CD4-positive, CD25-positive, alpha-beta regulatory T cell (primary cell): ENCODE data around the gene CDC14A. TPM values are rescaled to one million over a fixed set of nuclear protein-coding genes. Genes with fewer than 3 reads are reported as not detected.
A peak's percentile ranks its signal among the peaks of the same experiment; 100 is the strongest.

Experiments
- ATAC-seq, 2 donors: fragments of 150-1000 bp; cut with Tn5 transposase; one replicate each; pipeline ENCODE4 v1.10.0; 2021; ENCODE audit warnings: low read depth in 2 of 2, moderate number of reproducible peaks in 2 of 2, moderate library complexity in 1 of 2
- DNase-seq, 3 donors: peaks; one replicate each; pipeline versions ENCODE4 v3.0.0 to v3.0.0-alpha.2; 2012 to 2022; ENCODE audit warnings: mixed read lengths in 1 of 3
- H3K27ac ChIP-seq: one replicate; pipeline ENCODE4 v1.7.0; 2013; ENCODE audit warnings: mild to moderate bottlenecking, low read length; ENCODE audit not compliant: insufficient read depth, poor library complexity, severe bottlenecking
- H3K27me3 ChIP-seq: one replicate; pipeline ENCODE4 v1.7.0; 2013; ENCODE audit warnings: low read length; ENCODE audit not compliant: control insufficient read depth, insufficient read depth
- H3K36me3 ChIP-seq: one replicate; pipeline ENCODE4 v1.7.0; 2013; ENCODE audit warnings: mild to moderate bottlenecking, low read length, moderate library complexity; ENCODE audit not compliant: control insufficient read depth, insufficient read depth
- H3K4me1 ChIP-seq: 2 replicates; pipeline ENCODE4 v1.7.0; 2013; ENCODE audit warnings: mild to moderate bottlenecking, low read length; ENCODE audit not compliant: insufficient read depth, control insufficient read depth, poor library complexity, severe bottlenecking
- H3K4me3 ChIP-seq: one replicate; pipeline ENCODE4 v1.7.0; 2013; ENCODE audit warnings: low read depth, mild to moderate bottlenecking, low read length, moderate library complexity
- H3K9me3 ChIP-seq, 2 experiments: 1 replicate in 1 of 2; 2 replicates in 1 of 2; pipeline ENCODE4 v1.7.0; 2013; ENCODE audit warnings: low read length in 2 of 2, mild to moderate bottlenecking in 1 of 2, moderate library complexity in 1 of 2; ENCODE audit not compliant: control insufficient read depth in 2 of 2
- H3K27ac Mint-ChIP-seq, 3 donors: one replicate each; pipeline ENCODE4 v1.8.0; 2020 to 2022; ENCODE audit warnings: mild to moderate bottlenecking in 3 of 3, mixed read lengths in 3 of 3, moderate library complexity in 2 of 3
- H3K27me3 Mint-ChIP-seq: one replicate; pipeline ENCODE4 v1.8.0; 2022; ENCODE audit warnings: mild to moderate bottlenecking, mixed read lengths
- H3K36me3 Mint-ChIP-seq: one replicate; pipeline ENCODE4 v1.8.0; 2020; ENCODE audit warnings: mixed read lengths
- H3K4me1 Mint-ChIP-seq, 4 donors: one replicate each; pipeline ENCODE4 v1.8.0; 2020 to 2022; ENCODE audit warnings: mixed read lengths in 4 of 4, mild to moderate bottlenecking in 1 of 4
- H3K4me3 Mint-ChIP-seq, 4 donors: one replicate each; pipeline ENCODE4 v1.8.0; 2020 to 2022; ENCODE audit warnings: mild to moderate bottlenecking in 4 of 4, mixed read lengths in 4 of 4, moderate library complexity in 3 of 4
- H3K9me3 Mint-ChIP-seq, 7 donors: one replicate each; pipeline ENCODE4 v1.8.0; 2020 to 2022; ENCODE audit warnings: mixed read lengths in 7 of 7, mild to moderate bottlenecking in 3 of 7, moderate library complexity in 2 of 7
- polyA plus RNA-seq, 4 donors: library from polyadenylated mRNA; unstranded; fragments of 300-500 nt; fragmentation: Illumina TruSeq; gene quantifications; one replicate each; pipeline ENCODE4 v1.2.3, GENCODE V29; 2021
- total RNA-seq: library from RNA; stranded (reverse); gene quantifications from one replicate; pipeline ENCODE4 v1.2.3, GENCODE V29; 2022

The CDC14A gene
- total and polyA plus RNA-seq, 5 donors from 2014 or later, result 33.8 to 155 (median 37.8) TPM

DNA sequence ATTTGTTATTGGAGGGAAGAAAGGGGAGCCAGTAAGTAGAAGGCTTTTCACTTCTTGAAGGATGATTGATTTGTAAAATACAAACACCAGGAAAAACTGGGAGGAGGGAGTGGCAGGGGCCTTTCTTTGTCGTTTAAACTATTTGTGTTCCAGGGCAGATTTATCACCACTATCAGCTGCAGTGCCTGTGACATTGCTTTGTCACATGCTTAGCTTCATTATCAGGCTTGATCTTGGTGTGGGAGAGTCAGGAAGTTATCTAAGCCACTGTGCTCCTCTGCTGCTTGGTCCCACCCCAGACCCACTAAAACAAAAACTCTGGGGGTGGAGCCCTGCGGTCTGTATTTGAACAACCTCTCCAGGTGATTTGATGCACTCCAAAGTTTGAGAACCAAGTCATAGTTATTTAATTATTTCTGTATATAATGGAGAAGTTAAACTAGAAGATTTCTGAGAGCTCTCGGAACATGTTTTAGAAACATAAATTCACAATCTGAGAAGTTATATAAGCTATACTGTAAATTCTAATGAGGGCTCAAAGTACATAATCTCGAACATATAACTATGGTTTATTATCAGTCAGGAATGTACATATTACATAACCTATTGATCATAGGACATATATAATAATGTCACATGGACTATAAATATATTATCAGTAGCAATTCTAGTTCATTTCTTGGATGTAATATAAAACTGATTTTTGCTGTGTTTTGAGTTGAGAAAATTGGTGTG is 87.9 kb downstream of the CDC14A start:
- Histone ChIP-seq H3K36me3 (peaks cover 11% of the 10 kb centered on the region), H3K27ac (peak overlapping the region; percentile 95), H3K27me3 (no peaks in the 10 kb centered on the region), H3K9me3 (no peaks in the 10 kb centered on the region), H3K4me3 (peak overlapping the region; percentile 58), H3K4me1 (peaks cover 81% of the 10 kb centered on the region)
- DNase-seq (peak; percentile 75 to 92 (median 84)), ATAC-seq (peak; percentile 89)
- H3K27me3 Mint-ChIP-seq, result no peaks in the 10 kb centered on the region
- peak overlapping the region; percentile 58 to 87 (median 74) for H3K4me3 Mint-ChIP-seq
- H3K36me3 Mint-ChIP-seq, result peaks cover 24% of the 10 kb centered on the region
- peaks cover 0 to 1% (median 0%) of the 10 kb centered on the region in 7 donors for H3K9me3 Mint-ChIP-seq
- peak overlapping the region; percentile 88 to 94 (median 93) for H3K27ac Mint-ChIP-seq
- peaks cover 40 to 80% (median 59%) of the 10 kb centered on the region in 4 donors for H3K4me1 Mint-ChIP-seq

- peaks cover 48 to 84% (median 64%) of the 10 kb centered on the region in 4 donors for H3K4me1 Mint-ChIP-seq
- peaks cover 7% of the 10 kb centered on the region for H3K36me3 ChIP-seq
- peaks cover 89% of the 10 kb centered on the region for H3K4me1 ChIP-seq
- peak overlapping the region; percentile 84 to 94 (median 86) for H3K27ac Mint-ChIP-seq
- H3K9me3 Mint-ChIP-seq, result peaks cover 0 to 1% (median 0%) of the 10 kb centered on the region in 7 donors
- H3K27ac ChIP-seq, result peak overlapping the region; percentile 95
- no peaks in the 10 kb centered on the region for H3K9me3 ChIP-seq
- H3K4me3 Mint-ChIP-seq, result peak overlapping the region; percentile 62 to 87 (median 72)
- peaks cover 23% of the 10 kb centered on the region for H3K36me3 Mint-ChIP-seq
- no peaks in the 10 kb centered on the region for H3K27me3 ChIP-seq
- H3K27me3 Mint-ChIP-seq, result no peaks in the 10 kb centered on the region
- ATAC-seq, result no peak
- peak in 1 of 3 donors; percentile 62 for DNase-seq
- H3K4me3 ChIP-seq, result peak overlapping the region; percentile 58
Measured at GRCh38 chr1:100441146-100441545, 88.8 kb downstream of the CDC14A start.

DNA sequence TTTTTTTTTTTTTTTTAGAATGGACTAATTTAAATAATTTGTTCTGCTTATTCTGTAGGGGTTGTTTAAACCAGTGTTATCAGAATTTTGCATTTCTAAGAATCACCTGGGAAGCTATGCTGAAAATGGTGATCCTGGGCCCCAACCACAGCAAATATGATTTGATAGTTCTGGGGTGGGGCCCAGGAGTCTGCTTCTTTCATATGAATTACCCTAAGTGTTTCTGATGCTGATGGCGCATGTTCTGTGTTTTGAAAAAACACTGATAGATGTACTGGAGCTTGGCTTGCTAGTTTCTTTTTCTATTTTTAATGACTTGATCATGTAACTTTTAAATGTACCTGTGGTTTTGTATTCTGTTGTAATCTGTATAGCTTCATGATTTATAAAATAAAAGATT is 89.3 kb downstream of the CDC14A start:
- ATAC-seq (peak; percentile 40 to 41), DNase-seq (peak; percentile 24 to 88 (median 62))
- Mint-ChIP-seq H3K36me3 (peaks cover 23% of the 10 kb centered on the region), H3K9me3 (peaks cover 0 to 1% (median 0%) of the 10 kb centered on the region in 7 donors), H3K27ac (peak overlapping the region; percentile 84 to 94 (median 86)), H3K4me3 (peak overlapping the region; percentile 44 to 87 (median 65)), H3K27me3 (no peaks in the 10 kb centered on the region), H3K4me1 (peaks cover 50 to 84% (median 67%) of the 10 kb centered on the region in 4 donors)
- Histone ChIP-seq H3K27ac (peak overlapping the region; percentile 95), H3K4me3 (peak overlapping the region; percentile 58), H3K4me1 (peaks cover 94% of the 10 kb centered on the region), H3K36me3 (peaks cover 6% of the 10 kb centered on the region), H3K27me3 (no peaks in the 10 kb centered on the region), H3K9me3 (no peaks in the 10 kb centered on the region)

DNA sequence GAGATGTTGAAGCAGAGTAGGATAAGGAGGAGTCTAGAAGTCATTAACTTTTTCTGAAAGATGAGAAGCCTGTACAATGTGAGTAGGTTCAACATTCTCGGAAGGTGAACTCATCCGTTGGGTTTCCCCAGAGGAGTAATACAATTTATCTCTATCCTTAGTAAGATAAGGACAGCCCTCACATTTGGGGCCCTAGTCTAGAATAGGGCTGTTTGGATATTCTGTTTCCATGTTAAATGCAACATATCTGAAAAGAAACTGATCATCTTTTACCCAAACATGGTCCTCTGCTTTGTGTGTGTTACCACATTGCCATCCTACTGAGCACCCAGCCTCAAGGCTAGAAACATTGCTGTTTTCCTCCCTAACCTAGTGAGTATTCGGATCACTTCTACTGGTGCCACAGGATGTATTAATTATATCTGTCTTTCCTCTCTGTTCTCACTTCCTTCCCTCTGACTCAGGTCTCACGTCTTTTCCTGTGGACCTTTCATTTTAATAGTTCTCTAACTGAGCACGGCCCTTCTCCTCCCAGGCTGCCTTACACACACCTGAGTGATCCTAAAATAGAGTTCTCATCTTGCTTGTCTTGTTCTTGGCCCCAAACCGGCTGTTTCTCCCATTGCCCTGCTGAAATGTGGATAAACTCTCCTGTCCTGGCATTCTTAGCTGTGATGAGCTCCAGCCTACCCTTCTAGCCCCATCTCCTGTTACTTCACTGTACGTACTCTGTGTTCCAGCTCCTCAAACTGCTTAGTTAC is 91.7 kb downstream of the CDC14A start:
- Histone ChIP-seq H3K36me3 (peaks cover 9% of the 10 kb centered on the region), H3K27ac (peak overlapping the region; percentile 95), H3K9me3 (no peaks in the 10 kb centered on the region), H3K27me3 (no peaks in the 10 kb centered on the region), H3K4me3 (peak overlapping the region; percentile 78), H3K4me1 (peaks cover 87% of the 10 kb centered on the region)
- peak; percentile 36 to 54 for ATAC-seq
- peak overlapping the region; percentile 97 to 99 (median 98) for H3K27ac Mint-ChIP-seq
- no peaks in the 10 kb centered on the region for H3K27me3 Mint-ChIP-seq
- H3K4me1 Mint-ChIP-seq, result peaks cover 52 to 89% (median 73%) of the 10 kb centered on the region in 4 donors
- DNase-seq, result peak in 1 of 3 donors; percentile 74
- peaks cover 0 to 8% (median 0%) of the 10 kb centered on the region in 7 donors for H3K9me3 Mint-ChIP-seq
- peak overlapping the region; percentile 73 to 85 (median 80) for H3K4me3 Mint-ChIP-seq
- H3K36me3 Mint-ChIP-seq, result peaks cover 33% of the 10 kb centered on the region

DNA sequence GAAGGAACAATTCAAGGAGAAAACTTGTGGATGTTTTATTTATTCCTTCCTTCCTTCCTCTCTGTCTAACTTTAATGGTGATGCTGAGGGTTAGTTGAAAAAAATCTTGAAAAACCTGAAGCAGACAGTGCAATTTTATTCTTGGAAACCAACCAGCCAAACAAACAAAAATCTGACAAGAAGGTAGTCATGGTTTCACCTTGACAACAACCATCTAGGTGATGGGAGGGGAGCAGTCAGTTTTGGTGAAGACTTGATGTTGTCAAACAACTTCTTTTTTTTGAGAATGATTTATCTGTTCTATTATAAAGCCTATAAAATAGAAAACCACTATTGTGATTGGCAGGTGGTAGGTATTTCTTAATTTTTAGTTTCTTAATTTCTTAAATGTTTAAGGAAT is 93.3 kb downstream of the CDC14A start:
- peak; percentile 64 for ATAC-seq
- H3K27ac ChIP-seq, result peak overlapping the region; percentile 95

GRCh38 chr1:100448366-100448765 is 96.1 kb downstream of the CDC14A start:
- H3K36me3 ChIP-seq, result peaks cover 14% of the 10 kb centered on the region
- Mint-ChIP-seq H3K9me3 (peaks cover 0 to 8% (median 0%) of the 10 kb centered on the region in 7 donors), H3K4me3 (peak overlapping the region in 1 of 4 donors; percentile 25), H3K27ac (peak overlapping the region in 2 of 3 donors; percentile 96 to 97), H3K36me3 (peaks cover 54% of the 10 kb centered on the region), H3K4me1 (peaks cover 64 to 97% (median 80%) of the 10 kb centered on the region in 4 donors), H3K27me3 (no peaks in the 10 kb centered on the region)
- DNase-seq, result no peak
- no peaks in the 10 kb centered on the region for H3K27me3 ChIP-seq
- ATAC-seq, result no peak
- H3K9me3 ChIP-seq, result no peaks in the 10 kb centered on the region
- H3K4me3 ChIP-seq, result no peak overlapping the region
- H3K27ac ChIP-seq, result no peak overlapping the region
- peaks cover 84% of the 10 kb centered on the region for H3K4me1 ChIP-seq

More for the DNA sequence above, 93.3 kb downstream of the CDC14A start:
- Histone ChIP-seq H3K36me3 (peaks cover 9% of the 10 kb centered on the region), H3K9me3 (no peaks in the 10 kb centered on the region), H3K4me1 (peaks cover 86% of the 10 kb centered on the region), H3K27me3 (no peaks in the 10 kb centered on the region), H3K4me3 (peak overlapping the region; percentile 45)
- Mint-ChIP-seq H3K4me3 (peak overlapping the region; percentile 39 to 85 (median 69)), H3K4me1 (peaks cover 52 to 89% (median 71%) of the 10 kb centered on the region in 4 donors), H3K9me3 (peaks cover 0 to 8% (median 0%) of the 10 kb centered on the region in 7 donors), H3K27me3 (no peaks in the 10 kb centered on the region), H3K27ac (peak overlapping the region; percentile 97 to 98 (median 98)), H3K36me3 (peaks cover 45% of the 10 kb centered on the region)
- DNase-seq, result peak; percentile 48 to 85 (median 79)

GRCh38 chr1:100449477-100449876 is 97.2 kb downstream of the CDC14A start:
- Mint-ChIP-seq H3K9me3 (peaks cover 0 to 8% (median 0%) of the 10 kb centered on the region in 7 donors), H3K4me3 (peak overlapping the region; percentile 13 to 43 (median 33)), H3K36me3 (peaks cover 45% of the 10 kb centered on the region), H3K4me1 (peaks cover 56 to 96% (median 76%) of the 10 kb centered on the region in 4 donors), H3K27ac (peak overlapping the region; percentile 32 to 97 (median 96)), H3K27me3 (no peaks in the 10 kb centered on the region)
- H3K36me3 ChIP-seq, result peaks cover 14% of the 10 kb centered on the region
- H3K4me1 ChIP-seq, result peaks cover 81% of the 10 kb centered on the region
- H3K27ac ChIP-seq, result peak overlapping the region; percentile 71
- no peaks in the 10 kb centered on the region for H3K27me3 ChIP-seq
- H3K9me3 ChIP-seq, result no peaks in the 10 kb centered on the region
- DNase-seq (peak in 1 of 3 donors; percentile 47), ATAC-seq (no peak)
- H3K4me3 ChIP-seq, result peak overlapping the region; percentile 49
